ENCODE data around the gene KMT2B.

The KMT2B gene

DNA sequence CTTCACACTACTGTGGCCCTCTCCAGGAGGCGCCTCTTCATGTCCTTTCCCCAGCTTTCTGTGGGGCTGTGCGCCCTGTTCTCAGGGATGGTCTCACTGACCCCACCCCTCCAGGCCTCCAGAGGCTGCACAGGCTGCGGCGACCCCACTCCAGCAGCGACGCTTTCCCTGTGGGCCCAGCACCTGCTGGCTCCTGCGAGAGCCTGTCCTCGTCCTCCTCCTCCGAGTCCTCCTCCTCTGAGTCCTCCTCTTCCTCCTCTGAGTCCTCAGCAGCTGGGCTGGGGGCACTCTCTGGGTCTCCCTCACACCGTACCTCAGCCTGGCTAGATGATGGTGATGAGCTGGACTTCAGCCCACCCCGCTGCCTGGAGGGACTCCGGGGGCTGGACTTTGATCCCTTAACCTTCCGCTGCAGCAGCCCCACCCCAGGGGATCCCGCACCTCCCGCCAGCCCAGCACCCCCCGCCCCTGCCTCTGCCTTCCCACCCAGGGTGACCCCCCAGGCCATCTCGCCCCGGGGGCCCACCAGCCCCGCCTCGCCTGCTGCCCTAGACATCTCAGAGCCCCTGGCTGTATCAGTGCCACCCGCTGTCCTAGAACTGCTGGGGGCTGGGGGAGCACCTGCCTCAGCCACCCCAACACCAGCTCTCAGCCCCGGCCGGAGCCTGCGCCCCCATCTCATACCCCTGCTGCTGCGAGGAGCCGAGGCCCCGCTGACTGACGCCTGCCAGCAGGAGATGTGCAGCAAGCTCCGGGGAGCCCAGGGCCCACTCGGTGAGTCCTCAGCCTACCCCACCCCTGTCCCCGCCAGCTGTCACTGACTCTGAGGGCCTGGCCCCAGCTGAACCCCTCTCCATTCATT, 68.7 kb downstream of the KMT2B start:
- no peaks in the 10 kb centered on the region for H3K9me3 ChIP-seq (ENCODE audit: low read depth, low read length)
- no peak for TF ChIP-seq EZH2 (IDR thresholded peaks at IDR 0.05)
- no peak for TF ChIP-seq FOXP2 (optimal IDR thresholded peaks at IDR 0.05; ENCODE audit: control extremely low read depth, extremely low read length, insufficient read depth)
- no peak for TF ChIP-seq POLR2AphosphoS5 (IDR thresholded peaks at IDR 0.05; ENCODE audit: borderline replicate concordance, low read depth, low read length)
- H3K27ac ChIP-seq = no peak overlapping the region
- no peak overlapping the region for H3K9ac ChIP-seq (ENCODE audit: insufficient read length)
- H3K4me3 ChIP-seq = no peak overlapping the region
- DNase-seq (ENCODE audit: low read depth, low spot score) = no peak
- H3K36me3 ChIP-seq (ENCODE audit: insufficient read depth, low read length) = no peaks in the 10 kb centered on the region; the same call in 1 of the 2 replicates

DNA sequence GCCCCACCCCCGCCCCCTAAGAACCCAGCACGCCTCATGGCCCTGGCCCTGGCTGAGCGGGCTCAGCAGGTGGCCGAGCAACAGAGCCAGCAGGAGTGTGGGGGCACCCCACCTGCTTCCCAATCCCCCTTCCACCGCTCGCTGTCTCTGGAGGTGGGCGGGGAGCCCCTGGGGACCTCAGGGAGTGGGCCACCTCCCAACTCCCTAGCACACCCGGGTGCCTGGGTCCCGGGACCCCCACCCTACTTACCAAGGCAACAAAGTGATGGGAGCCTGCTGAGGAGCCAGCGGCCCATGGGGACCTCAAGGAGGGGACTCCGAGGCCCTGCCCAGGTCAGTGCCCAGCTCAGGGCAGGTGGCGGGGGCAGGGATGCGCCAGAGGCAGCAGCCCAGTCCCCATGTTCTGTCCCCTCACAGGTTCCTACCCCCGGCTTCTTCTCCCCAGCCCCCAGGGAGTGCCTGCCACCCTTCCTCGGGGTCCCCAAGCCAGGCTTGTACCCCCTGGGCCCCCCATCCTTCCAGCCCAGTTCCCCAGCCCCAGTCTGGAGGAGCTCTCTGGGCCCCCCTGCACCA, 69.5 kb downstream of the KMT2B start:
- H3K9ac ChIP-seq (ENCODE audit: insufficient read length) = no peak overlapping the region
- no peak for TF ChIP-seq FOXP2 (optimal IDR thresholded peaks at IDR 0.05; ENCODE audit: control extremely low read depth, extremely low read length, insufficient read depth)
- TF ChIP-seq EZH2 (IDR thresholded peaks at IDR 0.05) = no peak
- no peak for TF ChIP-seq POLR2AphosphoS5 (IDR thresholded peaks at IDR 0.05; ENCODE audit: borderline replicate concordance, low read depth, low read length)
- no peak overlapping the region for H3K27ac ChIP-seq
- no peak for DNase-seq (ENCODE audit: low read depth, low spot score)
- no peak overlapping the region for H3K4me3 ChIP-seq
- H3K9me3 ChIP-seq (ENCODE audit: low read depth, low read length) = no peaks in the 10 kb centered on the region
- no peaks in the 10 kb centered on the region; the same call in 1 of the 2 replicates for H3K36me3 ChIP-seq (ENCODE audit: insufficient read depth, low read length)

Measured in SK-N-MC (cell line).